ENCODE results near the gene MYO5C.
"Not testable (repeated sequence)": the region's sequence is repeated elsewhere in the genome, so short reads cannot be mapped to it uniquely, and the experiment has no call there.

MYO5C gene

GRCh38 chr15:52179278-52180195 is 116.1 kb downstream of the MYO5C start:
- peak; percentile 78 to 82 for DNase-seq (ENCODE audit: low read depth in 2 of 2)

- no peak for DNase-seq (ENCODE audit: low read depth in 2 of 2)
Observed at GRCh38 chr15:52178765-52179164, 116.8 kb downstream of the MYO5C start.

- DNase-seq (ENCODE audit: low read depth in 2 of 2), result no peak
Observed at GRCh38 chr15:52172869-52173268, 122.7 kb downstream of the MYO5C start.

- DNase-seq (ENCODE audit: low read depth in 2 of 2), result no peak
Observed at GRCh38 chr15:52171807-52172206, 123.8 kb downstream of the MYO5C start.

- no peak for DNase-seq (ENCODE audit: low read depth in 2 of 2)
Observed at GRCh38 chr15:52171386-52171785, 124.2 kb downstream of the MYO5C start.

GRCh38 chr15:52170199-52170598 is 125.4 kb downstream of the MYO5C start:
- DNase-seq (ENCODE audit: low read depth in 2 of 2), result not testable (repeated sequence)

- not testable (repeated sequence) for DNase-seq (ENCODE audit: low read depth in 2 of 2)
Observed at GRCh38 chr15:52165494-52166131, 130.0 kb downstream of the MYO5C start.

GRCh38 chr15:52164631-52165265 is 130.9 kb downstream of the MYO5C start:
- no peak for DNase-seq (ENCODE audit: low read depth in 2 of 2)

- DNase-seq (ENCODE audit: low read depth in 2 of 2), result no peak
Observed at GRCh38 chr15:52163321-52164190, 132.0 kb downstream of the MYO5C start.

- DNase-seq (ENCODE audit: low read depth in 2 of 2), result no peak
Observed at GRCh38 chr15:52162876-52163275, 132.7 kb downstream of the MYO5C start.

GRCh38 chr15:52162260-52162659 is 133.3 kb downstream of the MYO5C start:
- DNase-seq (ENCODE audit: low read depth in 2 of 2), result no peak

- no peak for DNase-seq (ENCODE audit: low read depth in 2 of 2)
Observed at GRCh38 chr15:52161406-52161966, 134.1 kb downstream of the MYO5C start.

GRCh38 chr15:52159645-52160044 is 136.0 kb downstream of the MYO5C start:
- no peak for DNase-seq (ENCODE audit: low read depth in 2 of 2)

- no peak for DNase-seq (ENCODE audit: low read depth in 2 of 2)
Observed at GRCh38 chr15:52158084-52158765, 137.4 kb downstream of the MYO5C start.

- DNase-seq (ENCODE audit: low read depth in 2 of 2), result no peak
Observed at GRCh38 chr15:52155878-52156277, 139.7 kb downstream of the MYO5C start.

GRCh38 chr15:52154896-52155865 is 140.4 kb downstream of the MYO5C start:
- no peak for DNase-seq (ENCODE audit: low read depth in 2 of 2)

- DNase-seq (ENCODE audit: low read depth in 2 of 2), result no peak
Observed at GRCh38 chr15:52153900-52154895, 141.4 kb downstream of the MYO5C start.

- DNase-seq (ENCODE audit: low read depth in 2 of 2), result no peak
Observed at GRCh38 chr15:52151353-52151752, 144.3 kb downstream of the MYO5C start.

Measured in stimulated activated CD8-positive, alpha-beta memory T cell treated with anti-CD3 and anti-CD28 coated beads, Interleukin-2, amount 100 ng/mL, for 48 hours (primary cell).